22Rv1 (cell line): ENCODE data around the gene SLC35B4.

ENCODE experiments used
- CTCF ChIP-seq: fragments of 450-650 bp; IDR thresholded peaks from 2 replicates; pipeline ENCODE4 v1.5.1; 2017; ENCODE audit warnings: mild to moderate bottlenecking
- ZFX ChIP-seq: fragments of 450-650 bp; IDR thresholded peaks from 2 replicates; pipeline ENCODE4 v1.6.1; 2017; ENCODE audit warnings: antibody characterized with exemption, borderline replicate concordance

- TF ChIP-seq CTCF (no peak), ZFX (no peak)
These were observed 30.8 kb upstream of the SLC35B4 start for GRCh38 chr7:134347567-134347966.
